Measurements from ENCODE around the gene SRRM4.
"Not testable (repeated sequence)": the region's sequence is repeated elsewhere in the genome, so short reads cannot be mapped to it uniquely, and the experiment has no call there.

The SRRM4 gene

GRCh38 chr12:119069147-119069642, 87.9 kb downstream of the SRRM4 start:
- DNase-seq (ENCODE audit: low read depth in 2 of 2, low spot score in 1 of 2): no peak

GRCh38 chr12:119071176-119071575, 89.8 kb downstream of the SRRM4 start:
- no peak for DNase-seq (ENCODE audit: low read depth in 2 of 2, low spot score in 1 of 2)

GRCh38 chr12:119071638-119072231, 90.4 kb downstream of the SRRM4 start:
- DNase-seq (ENCODE audit: low read depth in 2 of 2, low spot score in 1 of 2): no peak

GRCh38 chr12:119072440-119072839, 91.1 kb downstream of the SRRM4 start:
- no peak for DNase-seq (ENCODE audit: low read depth in 2 of 2, low spot score in 1 of 2)

GRCh38 chr12:119075222-119075787, 94.0 kb downstream of the SRRM4 start:
- DNase-seq (ENCODE audit: low read depth in 2 of 2, low spot score in 1 of 2): no peak

DNA sequence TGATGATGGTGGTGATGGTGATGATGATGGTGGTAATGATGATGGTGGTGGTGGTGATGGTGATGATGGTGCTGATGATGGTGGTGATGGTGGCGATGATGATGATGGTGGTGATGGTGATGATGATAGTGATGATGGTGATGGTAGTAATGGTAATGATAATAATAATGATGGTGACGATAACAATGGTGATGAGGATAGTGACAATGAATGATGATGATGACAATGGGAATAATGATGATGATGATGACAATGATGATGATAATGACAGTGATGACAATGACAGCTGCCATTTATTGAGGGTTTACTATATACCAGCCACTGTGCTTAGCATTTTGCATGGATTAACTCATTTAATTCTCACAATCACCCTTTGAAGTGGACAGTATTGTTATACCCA, 94.6 kb downstream of the SRRM4 start:
- DNase-seq (ENCODE audit: low read depth in 2 of 2, low spot score in 1 of 2): no peak

GRCh38 chr12:119079530-119079929, 98.2 kb downstream of the SRRM4 start:
- DNase-seq (ENCODE audit: low read depth in 2 of 2, low spot score in 1 of 2): no peak

DNA sequence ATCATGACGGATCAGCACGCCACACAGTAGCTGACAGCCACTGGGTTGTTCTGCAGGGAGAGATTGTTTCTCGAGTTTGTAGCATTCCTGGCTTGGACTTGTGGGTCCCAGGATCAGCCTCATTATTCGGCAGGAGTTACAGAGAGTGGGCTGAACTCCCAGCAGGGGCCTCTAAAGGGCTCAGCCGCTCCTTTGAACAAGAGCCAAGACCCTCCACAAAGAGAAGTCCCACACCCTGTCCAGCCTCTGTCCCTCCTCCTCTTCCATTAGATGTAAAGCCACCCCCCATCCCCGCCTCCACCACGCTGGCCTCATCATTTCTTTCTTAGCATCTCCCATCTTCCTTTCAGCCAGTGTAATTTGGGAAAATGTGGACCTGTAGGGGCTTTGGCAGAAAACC, 100.7 kb downstream of the SRRM4 start:
- no peak for DNase-seq (ENCODE audit: low read depth in 2 of 2, low spot score in 1 of 2)

DNA sequence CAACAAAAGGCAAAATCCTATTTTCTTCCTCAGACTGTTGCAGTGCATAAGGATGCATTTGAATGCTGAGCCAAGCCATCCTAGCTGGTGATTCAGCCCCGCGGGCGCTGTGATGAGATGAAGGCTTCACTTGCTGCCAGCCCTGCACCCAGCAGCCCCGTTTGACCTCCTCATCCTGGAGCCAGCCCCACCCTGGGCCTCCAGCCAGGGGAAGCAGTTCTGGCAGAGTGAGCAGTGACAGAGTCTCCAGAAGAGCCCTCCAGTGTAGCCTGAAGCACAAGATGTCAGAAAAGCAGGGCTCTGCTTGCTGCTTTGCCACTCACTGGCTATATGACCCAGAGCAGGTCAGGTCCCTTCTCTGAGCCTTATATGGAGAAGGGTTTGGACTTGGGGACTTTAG, 101.2 kb downstream of the SRRM4 start:
- DNase-seq (ENCODE audit: low read depth in 2 of 2, low spot score in 1 of 2): no peak

DNA sequence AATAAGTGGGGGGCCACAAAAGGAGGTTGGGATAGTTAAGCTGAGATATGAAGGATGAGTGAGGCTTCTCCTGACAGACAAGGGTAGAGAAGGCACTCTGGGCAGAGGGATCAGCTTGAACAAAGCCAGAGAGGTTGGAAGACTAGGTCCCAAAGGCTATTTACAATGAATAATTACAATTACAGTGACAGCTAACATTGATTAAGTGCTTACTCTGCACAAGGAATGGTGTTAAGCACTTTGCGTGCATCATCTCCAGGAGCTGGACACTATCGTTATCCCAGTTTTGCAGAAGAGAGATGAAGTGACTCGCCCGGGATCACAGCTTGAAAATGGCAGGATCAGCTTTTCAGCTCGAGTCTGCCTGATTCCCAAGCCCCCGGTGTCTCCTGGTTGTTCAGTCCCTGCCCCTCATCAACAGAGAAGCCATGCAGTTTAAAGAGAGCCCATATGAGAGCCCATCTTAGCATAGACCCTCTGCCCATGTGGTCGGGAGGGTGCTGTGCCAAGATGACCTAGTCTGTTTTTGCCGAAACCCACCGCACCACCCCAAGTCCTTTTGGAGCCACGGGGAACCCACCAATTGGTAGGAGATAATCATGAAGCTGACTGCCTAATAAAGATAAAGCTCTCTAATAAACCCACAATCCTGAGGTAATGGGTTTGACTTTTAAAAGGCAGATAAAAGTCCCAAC, 107.5 kb downstream of the SRRM4 start:
- no peak for DNase-seq (ENCODE audit: low read depth in 2 of 2, low spot score in 1 of 2)

DNA sequence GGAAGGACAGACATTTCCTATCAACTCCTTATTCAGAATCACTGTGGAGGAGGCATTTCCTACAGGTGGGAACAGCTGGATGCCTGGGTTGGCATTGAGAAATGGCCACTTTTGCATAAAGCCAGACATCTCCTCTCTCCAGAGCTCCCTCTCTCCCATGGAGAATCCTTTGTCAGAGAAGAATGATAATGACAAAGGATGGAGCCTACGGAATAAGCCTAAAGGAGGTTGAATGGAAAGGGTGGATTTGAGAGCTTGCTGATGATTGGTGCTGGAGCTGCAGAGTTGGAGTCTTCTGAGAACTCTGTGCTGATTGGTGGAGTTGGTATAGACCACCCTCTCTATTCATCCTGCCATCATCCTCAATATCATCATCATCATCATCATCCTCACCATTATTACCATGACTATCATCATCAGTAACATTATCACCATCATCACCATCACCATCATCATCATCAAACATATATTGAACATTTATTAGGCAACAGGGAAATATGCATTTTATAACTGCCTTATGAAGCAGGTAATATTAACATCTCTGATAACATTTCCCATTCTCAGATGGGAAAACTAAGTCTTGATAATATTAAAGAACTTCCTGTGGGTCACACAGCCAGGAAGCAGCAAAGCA, 108.2 kb downstream of the SRRM4 start:
- no peak for DNase-seq (ENCODE audit: low read depth in 2 of 2, low spot score in 1 of 2)

DNA sequence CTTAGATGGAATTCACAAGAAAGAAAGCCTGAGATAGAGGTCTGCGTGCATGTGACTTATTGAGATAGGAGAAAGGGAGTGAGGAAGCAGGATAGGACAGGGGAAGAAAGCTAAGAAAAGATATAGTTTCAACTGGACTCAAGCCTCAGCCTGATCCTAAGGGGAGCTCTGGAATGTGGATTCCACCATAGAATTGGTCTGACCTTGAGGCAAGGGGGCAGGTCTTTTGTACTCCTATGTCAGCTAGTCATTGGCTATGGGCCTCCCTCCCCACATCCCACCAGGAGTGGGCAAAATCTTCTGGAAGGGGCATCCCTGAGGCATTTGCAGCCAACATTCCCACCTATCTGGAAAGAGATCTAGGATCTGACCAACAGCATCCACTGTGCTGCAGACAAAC, 108.9 kb downstream of the SRRM4 start:
- no peak for DNase-seq (ENCODE audit: low read depth in 2 of 2, low spot score in 1 of 2)

GRCh38 chr12:119090865-119091264, 109.5 kb downstream of the SRRM4 start:
- DNase-seq (ENCODE audit: low read depth in 2 of 2, low spot score in 1 of 2): no peak

GRCh38 chr12:119096429-119097202, 115.3 kb downstream of the SRRM4 start:
- no peak for DNase-seq (ENCODE audit: low read depth in 2 of 2, low spot score in 1 of 2)

- no peak for DNase-seq (ENCODE audit: low read depth in 2 of 2, low spot score in 1 of 2)
These were observed 119.6 kb downstream of the SRRM4 start for GRCh38 chr12:119100933-119101332.

GRCh38 chr12:119102274-119102673, 120.9 kb downstream of the SRRM4 start:
- no peak for DNase-seq (ENCODE audit: low read depth in 2 of 2, low spot score in 1 of 2)

GRCh38 chr12:119102714-119103113, 121.4 kb downstream of the SRRM4 start:
- no peak for DNase-seq (ENCODE audit: low read depth in 2 of 2, low spot score in 1 of 2)

DNA sequence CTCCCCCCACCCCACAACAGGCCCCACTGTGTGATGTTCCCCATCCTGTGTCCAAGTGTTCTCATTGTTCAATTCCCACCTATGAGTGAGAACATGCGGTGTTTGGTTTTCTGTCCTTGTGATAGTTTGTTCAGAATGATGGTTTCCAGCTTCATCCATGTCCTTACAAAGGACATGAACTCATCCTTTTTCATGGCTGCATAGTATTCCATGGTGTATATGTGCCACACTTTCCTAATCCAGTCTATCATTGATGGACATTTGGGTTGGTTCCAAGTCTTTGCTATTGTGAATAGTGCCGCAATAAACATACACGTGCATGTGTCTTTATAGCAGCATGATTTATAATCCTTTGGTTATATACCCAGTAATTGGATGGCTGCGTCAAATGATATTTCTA, 123.6 kb downstream of the SRRM4 start:
- DNase-seq (ENCODE audit: low read depth in 2 of 2, low spot score in 1 of 2): not testable (repeated sequence)

- DNase-seq (ENCODE audit: low read depth in 2 of 2, low spot score in 1 of 2): no peak
These were observed 132.2 kb downstream of the SRRM4 start for GRCh38 chr12:119113496-119113986.

DNA sequence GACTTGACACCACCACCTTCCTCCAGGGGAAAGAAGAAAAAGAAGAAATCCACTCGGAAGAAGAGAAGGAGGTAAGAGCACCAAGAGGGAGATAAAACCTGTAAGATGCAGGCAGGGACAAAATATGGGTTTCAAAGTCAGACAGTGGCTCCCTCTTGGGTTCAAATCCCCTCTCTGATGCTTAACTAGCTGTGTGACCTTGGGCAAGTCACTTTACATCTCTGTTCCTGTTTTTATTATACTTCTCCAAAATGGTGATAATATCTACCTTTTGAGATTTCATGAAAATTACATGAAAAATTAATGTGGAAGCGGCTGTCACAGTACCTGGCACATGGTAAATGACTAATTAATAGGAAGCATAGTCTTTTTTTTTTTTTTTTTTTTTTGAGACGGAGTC, 133.0 kb downstream of the SRRM4 start:
- no peak for DNase-seq (ENCODE audit: low read depth in 2 of 2, low spot score in 1 of 2)

DNA sequence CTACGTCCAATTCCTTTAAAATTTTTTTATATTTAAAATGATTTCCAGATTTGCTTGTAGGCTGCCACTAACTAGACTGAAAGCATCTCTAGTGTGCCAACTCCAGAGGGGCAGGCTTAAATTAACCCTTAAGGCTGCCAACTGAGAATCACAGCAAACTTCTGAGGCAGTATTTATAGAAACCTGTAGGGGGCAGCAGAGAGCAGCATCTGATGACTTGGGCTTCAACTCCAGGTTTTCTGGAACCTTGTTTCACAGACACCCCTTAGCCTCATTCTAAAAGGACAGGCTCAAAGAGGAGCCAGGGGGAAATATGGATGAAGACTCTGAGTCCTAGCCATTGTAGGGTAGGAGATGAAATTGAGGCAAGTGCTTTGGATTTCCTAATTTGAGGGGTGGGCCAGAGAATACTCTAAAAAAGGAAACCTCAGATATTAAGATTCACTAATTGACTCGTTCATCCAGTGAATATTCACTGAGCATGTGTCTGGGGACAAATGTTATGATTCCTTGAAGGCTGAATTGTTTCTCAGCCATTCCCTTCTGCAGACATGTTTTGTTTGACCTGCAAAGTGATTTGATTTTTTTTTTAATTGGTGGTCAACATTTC, 134.1 kb downstream of the SRRM4 start:
- no peak for DNase-seq (ENCODE audit: low read depth in 2 of 2, low spot score in 1 of 2)

Measured in stimulated activated CD8-positive, alpha-beta memory T cell treated with anti-CD3 and anti-CD28 coated beads, Interleukin-4, amount 100 ng/mL, for 1 hour (primary cell).